Urinary bladder (tissue), 4 donors: ENCODE data around the gene SUGCT. TPM values are rescaled to one million over a fixed set of nuclear protein-coding genes. Genes with fewer than 3 reads are reported as not detected.

ENCODE experiments used
- DNase-seq: peaks from one replicate; pipeline ENCODE4 v3.0.0-alpha.2; 2015; ENCODE audit errors: extremely low spot score
- H3K27ac ChIP-seq: one replicate; pipeline ENCODE4 v1.5.1; 2013; ENCODE audit warnings: low read depth, mild to moderate bottlenecking, moderate library complexity
- H3K36me3 ChIP-seq: one replicate; pipeline ENCODE4 v1.6.1; 2013; ENCODE audit warnings: mild to moderate bottlenecking, moderate library complexity; ENCODE audit not compliant: insufficient read depth
- H3K4me1 ChIP-seq: one replicate; pipeline ENCODE4 v1.6.1; 2013; ENCODE audit warnings: mild to moderate bottlenecking, moderate library complexity; ENCODE audit not compliant: insufficient read depth
- H3K4me3 ChIP-seq: one replicate; pipeline ENCODE4 v1.5.1; 2013; ENCODE audit warnings: low read depth, low read length
- WGBS: extraction: QIAGEN DNeasy Blood & Tissue Kit; methylation state at CpG from one replicate; pipeline ENCODE4 v1.1.7; 2013; 5-methylcytosine and 5-hydroxymethylcytosine counted together
- polyA plus RNA-seq: library from polyadenylated mRNA; stranded (reverse); fragments of 200-250 nt; gene quantifications from one replicate; pipeline ENCODE4 v1.2.3, GENCODE V29; 2013
- total RNA-seq: library from RNA; depleted of rRNA; stranded (reverse); fragments of >200 nt; gene quantifications from one replicate; pipeline ENCODE4 v1.2.3, GENCODE V29; 2014
- donor health status: healthy with polysubstance abuse.
- donor health status: healthy.

Gene SUGCT
- total and polyA plus RNA-seq, 2 donors: 3.3 to 8.3 TPM

GRCh38 chr7:40804477-40805215 is 669.8 kb downstream of the SUGCT start:
- Histone ChIP-seq H3K4me3 (no peak overlapping the region), H3K4me1 (no peaks in the 10 kb centered on the region), H3K36me3 (no peaks in the 10 kb centered on the region), H3K27ac (no peak overlapping the region)
- DNase-seq: no peak
- 74% methylated on average over 6 of the region's 6 CpGs for WGBS

DNA sequence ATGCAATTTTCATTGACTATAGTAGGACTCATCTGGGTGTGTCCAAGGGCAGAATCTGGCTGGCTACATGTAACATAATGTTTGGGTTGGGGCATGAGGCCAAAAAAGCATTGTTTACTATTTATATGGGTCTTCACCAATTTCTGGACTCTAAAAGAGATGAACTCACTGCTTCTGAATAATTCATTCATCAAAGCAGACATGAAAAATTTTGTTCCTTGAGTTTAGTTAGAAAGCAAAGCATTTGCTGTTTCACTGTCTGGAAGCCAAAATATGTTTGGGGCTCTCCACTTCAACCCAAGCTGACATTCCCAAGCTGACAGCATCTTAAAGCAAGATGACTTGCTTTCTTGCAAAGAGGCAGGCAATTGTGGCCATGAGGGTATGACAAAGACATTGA is 670.6 kb downstream of the SUGCT start:
- Histone ChIP-seq H3K36me3 (no peaks in the 10 kb centered on the region), H3K4me1 (no peaks in the 10 kb centered on the region), H3K4me3 (no peak overlapping the region), H3K27ac (no peak overlapping the region)
- no peak for DNase-seq

GRCh38 chr7:40808378-40808942 is 673.7 kb downstream of the SUGCT start:
- no peak for DNase-seq
- Histone ChIP-seq H3K27ac (no peak overlapping the region), H3K4me1 (no peaks in the 10 kb centered on the region), H3K36me3 (no peaks in the 10 kb centered on the region), H3K4me3 (no peak overlapping the region)

- 97% methylated on average over 1 of the region's 1 CpG for WGBS
- Histone ChIP-seq H3K4me3 (no peak overlapping the region), H3K36me3 (no peaks in the 10 kb centered on the region), H3K4me1 (no peaks in the 10 kb centered on the region), H3K27ac (no peak overlapping the region)
- DNase-seq: no peak
Measured at GRCh38 chr7:40810274-40810673, 675.5 kb downstream of the SUGCT start.

DNA sequence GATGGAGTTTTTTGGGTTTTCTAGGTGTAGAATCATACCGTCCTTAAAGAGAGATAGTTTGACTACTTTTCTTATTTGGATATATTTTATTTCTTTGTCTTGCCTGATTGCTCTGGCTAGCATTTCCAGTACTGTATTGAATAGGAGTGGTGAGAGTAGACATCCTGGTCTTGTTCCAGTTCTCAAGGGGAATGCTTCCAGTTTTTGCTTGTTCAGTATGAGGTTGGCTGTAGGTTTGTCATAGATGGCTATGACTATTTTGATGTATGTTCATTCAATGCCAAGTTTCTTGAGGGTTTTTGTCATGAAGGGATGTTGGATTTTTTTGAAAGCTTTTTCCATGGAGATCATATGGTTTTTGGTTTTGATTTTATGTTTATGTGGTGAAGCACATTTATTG is 676.9 kb downstream of the SUGCT start:
- H3K4me3 ChIP-seq: no peak overlapping the region
- 96% methylated on average over 1 of the region's 1 CpG for WGBS
- no peak overlapping the region for H3K27ac ChIP-seq
- no peak for DNase-seq
- no peaks in the 10 kb centered on the region for H3K36me3 ChIP-seq
- H3K4me1 ChIP-seq: no peaks in the 10 kb centered on the region

DNA sequence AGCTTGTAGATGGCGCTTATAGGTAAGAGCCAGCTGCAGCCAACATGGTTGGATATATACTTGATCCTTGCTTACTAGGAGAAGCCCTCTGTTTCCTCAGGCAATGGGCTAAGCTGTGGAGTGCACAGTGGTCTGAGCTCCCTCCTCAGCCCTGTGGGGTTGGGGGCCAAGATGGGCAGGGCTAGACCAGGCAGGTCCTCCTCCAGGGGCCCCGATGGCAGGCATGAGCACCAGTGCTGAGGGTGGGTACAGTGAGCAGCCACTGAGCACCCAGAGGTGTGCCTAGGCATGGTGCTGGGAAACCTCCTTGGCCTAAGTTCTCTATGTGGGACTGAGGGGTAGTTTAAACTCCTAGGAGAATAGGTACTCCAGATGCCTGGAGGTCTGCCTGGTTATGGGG is 680.2 kb downstream of the SUGCT start:
- H3K36me3 ChIP-seq: no peaks in the 10 kb centered on the region
- 98% methylated on average over 2 of the region's 2 CpGs for WGBS
- H3K4me1 ChIP-seq: no peaks in the 10 kb centered on the region
- DNase-seq: no peak
- H3K4me3 ChIP-seq: no peak overlapping the region
- H3K27ac ChIP-seq: no peak overlapping the region

DNA sequence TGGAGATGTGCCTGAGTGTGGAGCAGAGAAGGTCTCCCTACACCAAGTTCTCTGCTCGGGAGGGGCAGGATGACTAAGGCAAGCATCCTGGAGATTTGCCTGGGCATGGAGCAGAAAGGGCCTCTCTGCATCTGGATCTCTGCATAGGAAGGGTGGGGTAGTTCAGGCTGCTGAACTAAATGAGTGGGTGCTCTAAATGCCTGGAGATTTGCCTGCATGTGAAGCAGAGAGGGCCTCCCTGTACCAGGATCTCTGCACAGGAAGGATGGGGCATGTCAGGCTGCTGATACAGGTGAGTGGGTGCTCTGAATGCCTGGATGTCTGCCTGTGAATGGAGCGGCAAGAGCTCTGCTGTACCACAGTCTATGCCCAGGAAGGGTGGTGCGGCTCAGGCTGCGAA is 680.7 kb downstream of the SUGCT start:
- DNase-seq: no peak
- H3K27ac ChIP-seq: no peak overlapping the region
- H3K36me3 ChIP-seq: no peaks in the 10 kb centered on the region
- no peaks in the 10 kb centered on the region for H3K4me1 ChIP-seq
- WGBS: 88% methylated on average over 4 of the region's 4 CpGs
- H3K4me3 ChIP-seq: no peak overlapping the region

DNA sequence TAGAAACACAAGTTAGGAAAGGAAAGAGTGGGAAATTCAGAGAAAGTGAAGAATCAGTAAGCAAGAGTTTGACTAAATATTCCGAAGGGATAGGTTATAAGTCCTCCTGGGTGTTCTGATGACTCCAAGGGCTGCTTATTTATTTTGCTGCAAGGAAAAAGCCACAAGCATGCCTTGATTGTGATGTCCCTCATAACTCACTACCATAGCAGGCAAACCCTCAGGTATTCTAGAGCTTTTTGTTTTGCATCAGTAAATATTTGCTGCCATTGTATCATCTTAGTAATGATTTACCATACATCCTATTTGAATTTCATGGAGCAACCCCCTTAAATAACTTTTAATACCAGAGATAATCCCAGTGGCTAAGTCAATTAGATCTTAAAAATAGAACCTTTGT is 688.1 kb downstream of the SUGCT start:
- H3K36me3 ChIP-seq: no peaks in the 10 kb centered on the region
- DNase-seq: no peak
- H3K4me3 ChIP-seq: no peak overlapping the region
- H3K27ac ChIP-seq: no peak overlapping the region
- no peaks in the 10 kb centered on the region for H3K4me1 ChIP-seq
- 94% methylated on average over 1 of the region's 1 CpG for whole genome bisulfite sequencing

DNA sequence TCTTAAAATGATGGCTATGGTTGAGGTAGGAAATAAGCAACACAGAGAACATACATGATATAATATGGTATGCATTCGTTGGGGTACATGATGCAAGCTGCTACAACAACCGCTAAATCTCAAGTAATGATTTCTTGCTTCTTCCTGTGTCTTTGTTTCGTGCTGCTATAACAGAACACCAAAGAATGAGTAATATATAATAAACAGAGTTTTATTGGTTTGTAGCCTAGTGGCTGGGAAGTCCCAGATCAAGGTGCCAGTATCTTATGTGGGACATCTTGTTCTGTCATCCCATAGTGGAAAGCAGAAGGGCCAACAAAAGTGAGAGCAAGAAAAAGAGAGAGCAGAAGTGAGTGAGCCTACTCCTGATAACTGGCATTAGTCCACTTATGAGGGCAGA is 689.7 kb downstream of the SUGCT start:
- Histone ChIP-seq H3K4me3 (no peak overlapping the region), H3K27ac (no peak overlapping the region), H3K36me3 (no peaks in the 10 kb centered on the region), H3K4me1 (no peaks in the 10 kb centered on the region)
- 88% methylated on average over 3 of the region's 3 CpGs for WGBS
- no peak for DNase-seq

DNA sequence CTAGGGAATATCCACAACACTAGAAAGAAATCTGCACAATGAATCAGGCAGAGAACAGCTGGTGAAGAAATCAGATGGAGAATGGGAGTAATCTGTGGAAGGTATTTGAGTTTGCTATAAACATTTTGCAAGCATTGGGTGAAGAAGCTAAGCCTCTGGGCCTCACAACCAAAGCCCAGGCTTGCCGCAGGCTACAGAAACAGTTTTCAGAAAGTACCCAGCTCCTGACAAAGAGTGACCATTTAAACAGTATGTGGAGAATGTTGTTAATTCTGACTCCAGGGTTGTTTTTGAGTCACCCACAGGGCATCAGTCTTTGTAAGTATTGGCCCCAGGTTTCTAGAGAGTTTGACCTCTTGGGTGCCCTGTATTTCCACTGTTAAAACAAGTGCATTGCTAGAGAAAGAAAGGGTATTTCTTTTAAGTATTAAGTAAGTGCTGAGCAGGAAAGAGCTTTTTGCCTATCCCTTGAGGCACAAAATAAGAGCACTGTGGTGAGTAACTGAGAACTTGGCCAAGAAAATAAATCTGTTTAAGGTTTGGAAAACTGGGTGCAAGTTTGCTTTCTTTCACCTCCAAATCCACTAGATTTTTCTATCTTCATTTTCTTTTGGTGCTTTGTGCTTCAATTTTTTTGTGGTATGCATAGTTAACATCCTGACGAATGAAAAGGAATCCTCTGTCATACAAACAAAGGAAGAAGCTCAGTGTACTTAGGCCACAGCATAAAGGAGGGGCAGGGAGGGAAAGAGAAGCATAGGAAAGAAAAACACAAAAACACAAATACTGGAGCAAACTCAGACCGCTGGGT is 691.8 kb downstream of the SUGCT start:
- Histone ChIP-seq H3K4me3 (no peak overlapping the region), H3K27ac (no peak overlapping the region), H3K36me3 (no peaks in the 10 kb centered on the region), H3K4me1 (no peaks in the 10 kb centered on the region)
- DNase-seq: no peak
- WGBS: 39% methylated on average over 3 of the region's 3 CpGs

GRCh38 chr7:40827222-40828085 is 692.6 kb downstream of the SUGCT start:
- DNase-seq: no peak
- H3K27ac ChIP-seq: no peak overlapping the region
- WGBS: 68% methylated on average over 10 of the region's 10 CpGs

GRCh38 chr7:40828686-40829600 is 694.1 kb downstream of the SUGCT start:
- Histone ChIP-seq H3K4me3 (no peak overlapping the region), H3K36me3 (no peaks in the 10 kb centered on the region), H3K4me1 (no peaks in the 10 kb centered on the region), H3K27ac (no peak overlapping the region)
- 95% methylated on average over 10 of the region's 10 CpGs for WGBS
- DNase-seq: no peak

More at GRCh38 chr7:40827222-40828085, 692.6 kb downstream of the SUGCT start:
- H3K4me3 ChIP-seq: no peak overlapping the region
- no peaks in the 10 kb centered on the region for H3K4me1 ChIP-seq
- H3K36me3 ChIP-seq: no peaks in the 10 kb centered on the region
